GM18517 (cell line): Measurements from ENCODE around the gene MB21D2.
"Not testable (repeated sequence)": the region's sequence is repeated elsewhere in the genome, so short reads cannot be mapped to it uniquely, and the experiment has no call there.

Source experiments
- ATAC-seq: cut with Tn5 transposase; IDR thresholded peaks from one replicate; pipeline ENCODE4 v1.9.1; 2021; ENCODE audit warnings: mild to moderate bottlenecking, moderate library complexity; ENCODE audit not compliant: unreplicated experiment

The MB21D2 gene, protein sequence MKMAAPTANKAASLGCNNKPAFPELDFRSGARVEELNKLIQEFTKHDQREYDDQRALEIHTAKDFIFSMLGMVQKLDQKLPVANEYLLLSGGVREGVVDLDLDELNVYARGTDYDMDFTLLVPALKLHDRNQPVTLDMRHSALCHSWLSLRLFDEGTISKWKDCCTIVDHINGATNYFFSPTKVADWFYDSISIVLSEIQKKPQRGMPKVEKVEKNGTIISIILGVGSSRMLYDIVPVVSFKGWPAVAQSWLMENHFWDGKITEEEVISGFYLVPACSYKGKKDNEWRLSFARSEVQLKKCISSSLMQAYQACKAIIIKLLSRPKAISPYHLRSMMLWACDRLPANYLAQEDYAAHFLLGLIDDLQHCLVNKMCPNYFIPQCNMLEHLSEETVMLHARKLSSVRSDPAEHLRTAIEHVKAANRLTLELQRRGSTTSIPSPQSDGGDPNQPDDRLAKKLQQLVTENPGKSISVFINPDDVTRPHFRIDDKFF

DNA sequence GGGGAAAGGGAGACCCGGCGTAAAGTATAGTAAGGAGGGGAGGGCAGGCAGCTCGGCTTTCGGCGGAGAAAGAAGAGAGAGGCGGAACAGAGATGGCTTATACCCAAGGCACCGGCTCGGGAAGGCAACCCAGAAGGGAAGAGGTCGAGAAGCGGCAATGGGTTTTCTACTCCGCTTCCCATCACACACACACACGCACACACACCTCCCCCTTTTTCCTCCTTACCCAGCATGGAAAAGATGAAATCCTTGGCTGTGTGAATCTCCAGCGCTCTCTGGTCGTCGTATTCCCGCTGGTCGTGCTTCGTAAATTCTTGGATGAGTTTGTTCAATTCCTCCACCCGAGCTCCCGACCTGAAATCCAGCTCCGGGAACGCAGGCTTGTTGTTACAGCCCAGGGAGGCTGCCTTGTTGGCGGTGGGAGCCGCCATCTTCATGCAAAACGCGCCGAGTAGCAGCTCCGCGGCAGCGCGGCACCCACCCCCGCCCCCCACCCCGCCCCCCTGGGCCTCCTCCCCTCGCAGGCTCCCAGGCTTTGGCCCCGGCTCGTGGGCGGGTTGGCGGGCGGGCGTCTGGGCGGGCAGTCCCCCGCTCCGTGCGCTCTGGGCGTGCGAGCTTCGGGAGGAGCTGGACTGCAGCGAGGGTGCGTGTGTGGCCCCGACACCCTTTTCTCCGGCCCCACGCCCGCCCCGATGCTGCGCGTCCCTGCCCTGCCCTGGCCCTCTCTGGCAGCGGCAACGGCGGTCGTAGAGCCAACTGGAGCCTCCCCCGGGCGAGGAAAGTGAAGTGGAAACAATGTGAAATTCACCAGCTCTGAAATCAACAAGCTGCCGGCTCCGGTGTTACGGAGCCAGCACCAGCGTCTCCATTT, at the start of gene MB21D2:
MB21D2 (minus strand) TSS at position 453 of the 871 bp plus-strand sequence; CDS start at position 437, 16 bp downstream.
- ATAC-seq = peak; percentile 61

DNA sequence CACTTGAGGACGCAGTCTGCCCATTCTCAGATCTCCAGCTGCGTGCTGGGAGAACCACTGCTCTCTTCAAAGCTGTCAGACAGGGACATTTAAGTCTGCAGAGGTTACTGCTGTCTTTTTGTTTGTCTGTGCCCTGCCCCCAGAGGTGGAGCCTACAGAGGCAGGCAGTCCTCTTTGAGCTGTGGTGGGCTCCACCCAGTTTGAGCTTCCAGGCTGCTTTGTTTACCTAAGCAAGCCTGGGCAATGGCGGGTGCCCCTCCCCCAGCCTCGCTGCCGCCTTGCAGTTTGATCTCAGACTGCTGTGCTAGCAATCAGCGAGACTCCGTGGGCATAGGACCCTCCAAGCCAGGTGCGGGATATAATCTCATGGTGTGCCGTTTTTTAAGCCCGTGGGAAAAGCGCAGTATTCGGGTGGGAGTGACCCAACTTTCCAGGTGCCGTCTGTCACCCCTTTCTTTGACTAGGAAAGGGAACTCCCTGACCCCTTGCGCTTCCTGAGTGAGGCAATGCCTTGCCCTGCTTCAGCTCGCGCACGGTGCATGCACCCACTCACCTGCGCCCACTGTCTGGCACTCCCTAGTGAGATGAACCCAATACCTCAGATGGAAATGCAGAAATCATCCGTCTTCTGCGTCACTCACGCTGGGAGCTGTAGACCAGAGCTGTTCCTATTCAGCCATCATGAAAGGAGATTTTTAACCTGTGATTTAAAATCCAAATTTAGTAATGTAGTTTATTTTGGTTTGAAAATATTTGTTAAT, 47.5 kb upstream of the MB21D2 start:
- ATAC-seq = not testable (repeated sequence)

DNA sequence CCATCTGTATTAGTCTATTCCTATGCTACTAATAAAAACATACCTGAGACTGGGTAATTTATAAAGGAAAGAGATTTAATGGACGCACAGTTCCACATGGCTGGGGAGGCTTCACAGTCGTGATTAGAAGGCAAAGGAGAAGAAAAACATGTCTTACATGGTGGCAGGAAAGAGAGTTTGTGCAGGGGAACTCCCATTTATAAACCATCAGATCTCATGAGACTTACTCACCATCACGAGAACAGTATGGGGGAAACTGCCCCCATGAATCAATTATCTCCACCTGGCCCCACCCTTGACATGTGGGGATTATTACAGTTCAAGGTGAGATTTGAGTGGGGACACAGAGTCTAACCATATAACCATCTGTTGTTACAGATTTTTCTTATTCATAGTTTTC, 42.1 kb upstream of the MB21D2 start:
- ATAC-seq = no peak

DNA sequence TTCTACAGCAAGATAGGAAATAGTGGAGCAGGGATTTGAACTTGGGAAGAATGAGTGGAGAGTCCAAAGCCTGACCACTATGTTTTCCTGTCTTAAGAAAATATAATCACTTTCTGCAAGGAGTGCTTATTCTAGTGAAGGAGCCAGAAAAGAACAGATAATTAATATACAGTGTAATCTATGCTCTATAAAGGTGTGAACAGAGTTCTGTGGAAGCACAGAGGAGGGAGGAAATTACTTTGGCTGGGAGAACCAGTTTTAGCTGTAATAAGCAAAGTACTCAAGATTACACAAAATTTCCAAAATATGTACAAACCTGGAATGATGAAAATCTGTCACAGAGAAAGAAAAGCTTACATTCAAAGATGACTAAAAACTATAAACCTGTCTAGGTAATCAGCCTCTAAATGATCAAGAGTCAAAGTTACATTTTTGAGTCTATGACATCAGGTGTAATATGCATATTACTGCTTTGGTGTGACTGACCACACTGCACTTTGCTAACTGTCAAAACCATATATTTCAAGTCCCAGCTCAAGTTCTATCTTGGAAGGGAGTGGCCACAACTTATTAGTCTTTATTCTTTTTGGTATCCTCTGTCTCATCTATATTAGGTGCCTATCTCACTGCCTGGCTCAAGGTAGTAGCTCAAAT, 40.7 kb upstream of the MB21D2 start:
- no peak for ATAC-seq

DNA sequence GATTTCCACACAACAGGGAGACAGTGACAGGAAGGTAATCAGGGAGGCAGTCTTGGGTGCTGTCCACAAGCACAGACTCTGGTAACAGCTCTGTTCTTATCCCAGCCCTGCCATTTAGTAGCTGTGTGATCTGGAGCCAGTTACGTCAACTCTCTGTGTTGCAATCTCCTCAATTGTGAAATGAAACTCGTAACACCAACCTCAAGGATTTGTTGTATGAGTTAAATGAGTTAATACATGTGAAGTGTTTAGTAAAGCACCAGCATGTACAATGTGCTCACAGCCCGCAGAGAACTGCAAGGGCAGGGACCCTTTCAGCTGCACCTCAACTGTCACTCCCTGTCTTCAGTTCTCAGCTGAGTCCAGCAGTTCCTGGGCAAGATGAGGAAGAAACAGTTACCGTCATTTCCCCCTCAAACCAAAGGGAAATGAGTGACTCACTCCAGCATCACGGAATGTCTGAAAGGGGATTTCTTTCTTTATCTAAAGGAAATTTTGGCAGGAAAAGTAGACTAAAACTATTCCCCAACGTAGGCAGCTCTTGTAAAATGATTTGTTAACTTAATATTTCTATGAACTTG, 39.9 kb upstream of the MB21D2 start:
- ATAC-seq = no peak

DNA sequence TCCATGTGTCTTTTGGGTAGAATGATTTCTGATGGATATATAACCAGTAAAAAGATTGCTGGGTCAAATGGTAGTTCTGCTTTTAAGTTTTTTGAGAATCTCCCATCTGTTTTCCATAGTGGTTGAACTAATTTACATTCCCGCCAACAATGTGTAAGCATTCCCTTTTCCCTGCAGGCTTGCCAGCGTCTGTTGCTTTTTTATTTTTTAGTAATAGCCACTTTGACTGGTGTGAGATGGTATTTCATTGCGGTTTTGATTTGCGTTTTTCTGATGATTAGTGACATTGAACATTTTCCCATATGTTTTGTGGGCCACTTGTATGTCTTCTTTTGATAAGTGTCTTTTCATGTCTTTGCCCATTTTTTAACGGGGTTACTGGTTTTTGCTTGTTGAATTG, 36.3 kb upstream of the MB21D2 start:
- ATAC-seq = no peak

DNA sequence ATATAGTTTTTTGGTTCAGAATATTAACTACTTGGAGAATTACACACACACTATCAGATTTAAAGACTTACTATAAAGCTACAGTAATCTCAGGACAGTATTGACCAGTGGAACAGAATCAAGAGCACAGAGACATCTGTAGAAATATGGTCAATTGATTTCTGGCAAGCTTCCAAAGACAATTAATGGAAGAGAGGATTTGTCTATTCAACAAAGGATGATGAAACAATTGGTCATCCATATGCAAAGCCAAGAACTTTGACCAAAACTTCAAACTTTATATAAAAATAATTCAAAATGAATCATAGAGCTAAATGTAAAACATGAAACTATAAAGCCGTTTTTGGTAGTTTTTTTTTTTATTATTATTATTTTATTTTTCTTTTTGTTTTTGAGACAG, 29.8 kb upstream of the MB21D2 start:
- no peak for ATAC-seq

DNA sequence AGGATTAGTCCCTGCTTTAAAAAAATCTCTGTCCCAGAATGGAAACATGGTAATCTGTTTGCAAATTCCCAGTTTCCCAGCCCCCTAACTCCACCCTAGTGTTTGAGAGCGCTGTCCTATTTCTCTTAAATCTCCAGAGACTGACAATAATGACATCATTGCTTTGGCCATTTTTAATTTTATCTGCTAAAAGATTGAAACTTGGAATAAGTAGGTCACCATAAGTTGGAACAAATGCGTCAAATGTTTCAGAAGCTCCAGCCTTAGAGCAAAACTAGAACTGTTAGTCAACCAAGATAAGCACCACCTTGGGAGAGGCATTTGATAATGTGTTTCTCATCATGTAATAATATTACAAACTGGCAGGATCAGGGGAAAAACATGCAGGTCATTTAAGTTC, 25.7 kb upstream of the MB21D2 start:
- no peak for ATAC-seq

DNA sequence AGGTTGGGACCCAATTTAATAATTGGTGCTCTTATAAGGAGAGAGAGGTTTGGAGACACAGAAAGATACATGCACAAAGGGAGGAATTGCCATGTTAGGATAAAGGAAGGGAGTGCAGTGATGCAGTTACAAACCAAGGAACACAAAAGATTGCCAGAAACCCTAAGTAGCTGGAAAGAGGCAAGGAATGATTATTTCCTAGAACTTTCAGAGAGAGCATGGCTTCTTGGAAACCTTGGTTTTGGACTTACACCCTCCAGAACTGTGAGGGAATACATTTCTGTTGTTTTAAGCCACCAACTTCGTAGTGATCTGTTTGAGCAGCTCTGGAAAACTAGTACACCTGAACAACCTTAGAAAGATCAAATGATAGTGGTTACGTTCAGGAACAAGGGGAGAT, 25.0 kb upstream of the MB21D2 start:
- ATAC-seq = no peak

DNA sequence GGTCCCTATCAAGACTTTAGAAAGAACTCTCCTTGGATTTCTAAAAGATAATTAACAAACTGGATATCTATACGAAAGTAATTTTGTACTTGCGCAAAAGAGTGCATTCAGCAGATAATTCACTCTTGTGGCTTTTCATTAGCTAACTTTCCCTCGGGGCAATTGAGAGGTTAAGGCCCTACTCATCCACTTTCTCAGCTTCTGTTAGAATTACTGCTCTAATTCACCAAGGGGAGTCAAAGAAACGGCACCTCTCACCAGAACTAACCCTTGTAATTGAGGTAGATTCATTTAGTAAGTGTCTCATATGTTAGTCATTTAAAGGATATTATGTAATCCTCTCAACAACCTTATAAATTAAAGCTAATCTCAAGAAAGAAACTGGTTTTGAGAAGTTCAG, 22.5 kb upstream of the MB21D2 start:
- no peak for ATAC-seq

DNA sequence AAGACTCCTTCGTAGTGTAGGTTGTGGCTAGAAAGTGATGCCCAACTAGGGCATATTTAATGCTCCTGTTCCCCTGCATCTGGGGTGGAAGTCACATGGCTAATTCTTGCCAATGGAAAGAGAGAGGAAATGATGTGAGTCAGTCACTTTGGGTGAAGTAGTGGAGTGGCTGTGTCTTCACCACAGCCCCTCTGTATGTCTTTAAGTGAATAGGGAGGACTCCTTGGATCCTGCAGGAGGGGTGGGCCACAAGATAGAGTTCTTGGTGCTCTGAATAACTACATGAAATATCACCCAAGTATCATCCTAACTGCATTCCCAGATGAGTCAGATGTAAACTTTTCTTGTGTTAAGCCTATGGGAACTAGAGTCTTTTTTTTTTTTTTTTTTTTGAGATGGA, 17.8 kb upstream of the MB21D2 start:
- no peak for ATAC-seq

DNA sequence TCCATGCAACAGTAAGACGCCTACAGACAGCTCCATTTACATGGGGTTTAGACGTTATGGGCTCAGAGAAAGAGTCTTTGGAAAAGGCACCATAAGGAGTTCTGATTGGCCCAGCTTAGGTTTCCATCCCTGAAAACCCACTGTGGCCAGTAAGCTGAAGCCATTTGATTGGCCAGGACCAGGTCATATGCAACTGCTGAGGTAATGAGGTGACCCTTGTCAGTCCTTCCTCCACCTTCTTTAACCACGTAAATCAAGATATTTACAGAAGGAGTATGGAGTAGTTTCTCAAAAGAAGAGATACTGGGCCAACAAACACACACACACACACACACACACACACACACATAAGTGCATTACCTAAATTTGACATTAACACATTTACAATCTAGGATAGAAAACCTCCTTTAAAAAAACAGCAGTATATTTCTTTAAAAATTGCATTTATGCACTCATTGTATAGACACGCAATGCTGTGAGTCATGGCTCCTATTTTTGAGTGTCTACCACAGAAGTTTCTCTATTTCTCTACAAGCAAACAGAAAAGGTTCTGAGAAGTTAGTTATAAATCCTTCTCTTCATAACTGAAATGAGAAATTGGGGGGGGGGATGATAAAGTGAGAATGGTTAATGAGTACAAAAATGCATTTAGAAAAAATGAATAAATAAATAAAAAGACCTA, 16.3 kb upstream of the MB21D2 start:
- no peak for ATAC-seq

DNA sequence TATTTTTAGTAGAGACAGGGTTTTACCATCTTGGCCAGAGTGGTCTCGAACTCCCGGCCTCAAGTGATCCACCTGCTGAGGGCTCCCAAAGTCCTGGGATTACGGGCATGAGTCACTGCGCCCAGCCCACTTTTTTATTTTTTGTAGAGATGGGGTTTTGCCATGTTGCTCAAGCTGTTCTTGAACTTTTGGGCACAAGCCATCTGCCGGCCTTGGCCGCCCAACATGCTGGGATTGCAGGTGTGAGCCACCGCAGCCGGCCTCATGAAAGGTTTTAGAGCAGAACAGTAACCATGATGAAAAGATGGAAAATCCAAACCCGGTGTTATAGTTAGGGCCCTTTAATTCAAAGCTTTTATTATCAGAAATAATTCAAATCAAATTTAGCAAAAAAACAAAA, 15.6 kb upstream of the MB21D2 start:
- no peak for ATAC-seq

DNA sequence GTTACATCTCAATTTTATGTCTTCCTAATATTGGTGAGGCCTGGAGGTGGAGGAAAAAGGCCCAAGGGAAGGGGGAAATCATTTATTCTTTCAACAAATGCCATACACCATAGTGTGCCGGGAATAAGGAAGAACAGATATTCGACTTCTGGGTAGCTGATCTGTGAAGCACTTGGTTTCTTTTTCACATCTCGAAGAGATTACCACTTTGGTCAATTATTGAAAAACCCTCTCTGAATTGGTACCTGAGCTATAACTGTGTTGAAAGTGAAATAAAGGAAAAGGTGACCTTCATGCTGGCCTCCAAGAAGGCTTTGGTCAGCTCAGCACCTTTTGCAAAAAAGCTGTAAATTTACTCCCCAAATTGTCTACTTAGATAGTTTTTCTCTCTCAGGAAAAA, 14.2 kb upstream of the MB21D2 start:
- ATAC-seq = no peak

DNA sequence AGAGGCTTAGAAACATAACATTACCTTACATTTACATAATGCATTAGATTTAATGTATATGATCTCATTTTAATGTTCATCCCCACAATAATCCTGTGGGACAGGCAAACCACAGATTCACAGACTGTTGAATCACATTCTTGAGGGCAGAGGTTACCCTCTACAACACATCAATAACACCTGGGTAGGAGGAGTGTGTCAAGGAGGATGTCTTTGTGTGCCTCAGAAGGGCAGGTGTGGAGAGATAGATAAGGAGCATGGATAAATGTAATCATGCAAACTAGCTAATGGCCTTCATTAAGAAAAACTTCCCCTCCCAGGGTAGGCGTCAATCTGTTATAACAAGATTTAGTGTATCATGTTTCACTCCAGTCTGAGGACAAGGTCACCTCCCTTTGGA, 12.9 kb upstream of the MB21D2 start:
- ATAC-seq = no peak

DNA sequence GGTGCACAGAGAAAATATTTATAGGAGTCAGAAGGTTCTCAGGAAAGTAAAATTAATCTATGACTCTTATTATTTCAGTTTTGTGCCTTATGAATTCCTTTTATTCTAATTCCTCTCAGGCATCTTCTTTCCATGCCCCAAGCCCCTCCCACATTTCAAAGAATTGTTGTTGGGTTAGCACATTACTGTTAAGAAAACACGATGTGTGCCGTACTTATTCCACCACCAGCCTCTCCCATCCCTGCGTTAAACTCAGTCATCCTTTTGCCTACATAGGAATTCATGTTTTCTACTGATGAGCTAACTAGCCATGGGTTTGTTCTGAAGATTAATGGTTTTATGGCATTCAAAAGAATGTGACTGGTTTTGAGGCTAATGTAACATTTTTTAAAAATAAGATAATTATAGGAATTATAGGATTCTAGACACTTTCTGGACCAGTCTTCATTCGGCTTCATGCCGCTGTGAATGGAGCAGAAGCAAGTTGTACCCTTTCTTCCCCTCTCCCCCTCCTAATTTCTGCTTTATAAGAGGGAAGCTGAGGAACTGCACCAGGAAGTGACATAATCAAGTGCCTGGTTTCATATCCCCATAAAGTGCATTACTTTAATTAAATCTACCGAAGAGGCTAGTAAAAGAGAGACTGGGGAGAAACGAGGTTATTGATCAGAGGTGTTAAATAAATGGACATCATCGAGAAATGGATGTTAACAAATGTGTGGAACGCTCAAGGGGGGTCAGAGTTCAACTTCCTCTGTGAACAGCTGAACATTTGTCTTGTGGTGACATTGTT, 12.3 kb upstream of the MB21D2 start:
- ATAC-seq = no peak

DNA sequence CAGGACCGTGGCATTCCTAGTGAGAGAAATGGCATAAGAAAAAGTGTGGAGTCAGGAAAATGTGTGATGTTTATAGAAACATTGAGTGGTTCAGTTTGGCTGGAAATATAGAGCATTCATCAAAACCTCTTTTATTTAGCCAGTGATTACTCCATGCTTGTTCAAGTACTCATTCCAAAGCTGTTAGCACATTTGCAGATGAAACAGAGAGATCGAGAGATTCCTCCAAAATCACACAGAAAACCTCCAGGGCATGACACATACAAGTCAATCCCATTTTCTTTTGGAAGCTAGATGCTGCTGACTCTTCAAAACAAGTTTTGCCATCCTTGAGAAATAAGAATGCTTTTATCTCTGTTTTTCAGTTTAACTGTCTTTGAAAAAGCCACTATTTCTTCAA, 11.5 kb upstream of the MB21D2 start:
- ATAC-seq = no peak

DNA sequence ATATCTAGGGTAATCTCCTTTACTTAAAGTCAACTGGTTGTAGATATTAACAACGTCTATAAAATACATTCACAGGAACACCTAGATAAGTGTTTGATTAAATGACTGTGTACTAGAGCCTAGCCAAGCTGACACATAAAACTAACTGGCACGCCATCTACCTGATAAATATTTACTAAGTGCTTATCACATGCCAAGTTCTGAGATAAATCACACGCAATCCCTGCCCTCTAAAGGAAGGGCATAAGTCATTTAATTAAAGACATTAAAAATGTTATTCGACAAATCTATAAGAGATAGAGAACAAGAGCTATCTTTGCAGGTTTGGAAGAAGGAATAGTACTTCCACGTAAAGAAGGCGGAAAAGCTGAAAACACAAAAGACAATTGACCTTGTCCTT, 11.1 kb upstream of the MB21D2 start:
- no peak for ATAC-seq

DNA sequence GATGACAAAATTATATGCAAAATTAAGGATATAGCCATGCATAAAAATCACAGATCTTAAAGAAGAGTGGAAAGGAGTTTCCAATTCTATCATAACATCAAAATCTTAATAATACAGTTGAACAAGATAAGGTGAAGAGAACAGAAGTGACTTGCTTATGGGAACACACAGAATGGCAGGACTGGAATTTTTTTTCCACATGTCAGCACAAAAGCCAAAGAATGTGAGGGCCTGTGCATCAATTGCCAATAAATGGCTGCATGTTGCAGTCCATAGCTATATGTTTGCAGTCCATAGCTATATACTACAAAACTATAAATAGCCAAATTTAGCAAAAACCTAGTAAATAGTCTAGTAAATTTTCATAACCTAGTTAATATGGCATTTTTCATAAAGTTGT, 10.4 kb upstream of the MB21D2 start:
- no peak for ATAC-seq
